ENCODE data around the gene SRP14. TPM values are rescaled to one million over a fixed set of nuclear protein-coding genes. Genes with fewer than 3 reads are reported as not detected.

The SRP14 gene
- total and polyA plus RNA-seq, 9 of the 15 experiments (the other 6 are each of a cell fraction or from before 2014, with no cell fraction given), result 161 to 1,097 (median 402) TPM

DNA sequence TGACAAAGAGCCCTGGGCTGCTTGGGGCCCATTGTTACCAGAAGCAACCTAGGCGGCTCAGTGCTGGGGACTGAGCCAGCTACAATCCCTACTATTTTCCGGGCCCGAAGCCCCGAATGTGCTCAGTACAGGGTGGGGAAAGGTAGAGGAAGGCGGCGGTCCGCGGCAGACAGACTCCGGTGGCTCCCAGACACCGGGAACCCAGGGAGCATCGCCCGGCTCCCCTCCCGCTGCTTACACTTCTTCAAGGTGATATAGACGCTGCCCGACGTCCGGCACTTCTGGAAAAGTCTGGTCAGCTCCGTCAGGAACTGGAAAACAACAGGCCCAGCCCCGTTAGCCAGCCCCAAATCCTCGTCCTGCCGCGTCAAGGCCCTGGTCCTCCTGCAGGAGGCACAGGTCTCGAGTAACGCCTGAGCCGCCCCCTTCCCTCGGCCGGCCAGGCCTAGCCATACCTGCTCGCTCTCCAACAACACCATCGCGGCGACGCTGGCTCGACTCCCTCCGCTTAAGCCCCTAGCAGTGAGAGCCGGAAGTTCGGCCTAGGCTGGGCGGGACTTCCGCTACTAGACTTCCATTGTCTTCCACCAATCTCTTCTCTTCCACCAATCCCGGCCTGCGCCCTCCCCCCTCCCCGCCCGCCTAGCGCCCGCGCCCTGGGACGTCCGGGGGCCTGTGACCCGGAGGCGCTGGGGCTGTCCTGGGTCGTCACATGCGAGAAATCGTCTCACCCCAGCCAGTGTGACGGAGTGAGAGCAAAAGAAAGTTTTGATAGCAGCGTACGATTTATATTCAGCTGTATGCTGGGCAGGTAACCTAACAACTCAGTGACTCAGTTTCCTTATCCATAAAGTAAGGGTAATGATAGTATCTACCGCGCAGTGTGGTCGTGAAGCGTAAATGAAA is at the start of gene SRP14 (continued):
- peak; percentile 75 for TF ChIP-seq PML (IDR thresholded peaks at IDR 0.05; ENCODE audit: low read length)
- TF ChIP-seq ZNF239 (CRISPR knock-in tag; IDR thresholded peaks at IDR 0.05), result no peak
- TF ChIP-seq, protein P1, sequence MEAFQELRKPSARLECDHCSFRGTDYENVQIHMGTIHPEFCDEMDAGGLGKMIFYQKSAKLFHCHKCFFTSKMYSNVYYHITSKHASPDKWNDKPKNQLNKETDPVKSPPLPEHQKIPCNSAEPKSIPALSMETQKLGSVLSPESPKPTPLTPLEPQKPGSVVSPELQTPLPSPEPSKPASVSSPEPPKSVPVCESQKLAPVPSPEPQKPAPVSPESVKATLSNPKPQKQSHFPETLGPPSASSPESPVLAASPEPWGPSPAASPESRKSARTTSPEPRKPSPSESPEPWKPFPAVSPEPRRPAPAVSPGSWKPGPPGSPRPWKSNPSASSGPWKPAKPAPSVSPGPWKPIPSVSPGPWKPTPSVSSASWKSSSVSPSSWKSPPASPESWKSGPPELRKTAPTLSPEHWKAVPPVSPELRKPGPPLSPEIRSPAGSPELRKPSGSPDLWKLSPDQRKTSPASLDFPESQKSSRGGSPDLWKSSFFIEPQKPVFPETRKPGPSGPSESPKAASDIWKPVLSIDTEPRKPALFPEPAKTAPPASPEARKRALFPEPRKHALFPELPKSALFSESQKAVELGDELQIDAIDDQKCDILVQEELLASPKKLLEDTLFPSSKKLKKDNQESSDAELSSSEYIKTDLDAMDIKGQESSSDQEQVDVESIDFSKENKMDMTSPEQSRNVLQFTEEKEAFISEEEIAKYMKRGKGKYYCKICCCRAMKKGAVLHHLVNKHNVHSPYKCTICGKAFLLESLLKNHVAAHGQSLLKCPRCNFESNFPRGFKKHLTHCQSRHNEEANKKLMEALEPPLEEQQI (IDR thresholded peaks at IDR 0.05), result no peak
- no peak for TF ChIP-seq TEAD2 (tag; IDR thresholded peaks at IDR 0.05)
- no peak for TF ChIP-seq ATF1 (CRISPR knock-in tag; IDR thresholded peaks at IDR 0.05)
- peak; percentile 70 for TF ChIP-seq ATF1 (tag; IDR thresholded peaks at IDR 0.05)
- no peak for TF ChIP-seq PRPF4 (IDR thresholded peaks at IDR 0.05; ENCODE audit: insufficient read depth, low read depth, low read length, poor library complexity, severe bottlenecking)
- no peak for TF ChIP-seq PHTF2 (CRISPR knock-in tag; IDR thresholded peaks at IDR 0.05)
- no peak for TF ChIP-seq MYBL2 (IDR thresholded peaks at IDR 0.05; ENCODE audit: low read depth)
- TF ChIP-seq MYBL2 (CRISPR knock-in tag; IDR thresholded peaks at IDR 0.05; ENCODE audit: borderline replicate concordance), result no peak
- TF ChIP-seq, protein P2, sequence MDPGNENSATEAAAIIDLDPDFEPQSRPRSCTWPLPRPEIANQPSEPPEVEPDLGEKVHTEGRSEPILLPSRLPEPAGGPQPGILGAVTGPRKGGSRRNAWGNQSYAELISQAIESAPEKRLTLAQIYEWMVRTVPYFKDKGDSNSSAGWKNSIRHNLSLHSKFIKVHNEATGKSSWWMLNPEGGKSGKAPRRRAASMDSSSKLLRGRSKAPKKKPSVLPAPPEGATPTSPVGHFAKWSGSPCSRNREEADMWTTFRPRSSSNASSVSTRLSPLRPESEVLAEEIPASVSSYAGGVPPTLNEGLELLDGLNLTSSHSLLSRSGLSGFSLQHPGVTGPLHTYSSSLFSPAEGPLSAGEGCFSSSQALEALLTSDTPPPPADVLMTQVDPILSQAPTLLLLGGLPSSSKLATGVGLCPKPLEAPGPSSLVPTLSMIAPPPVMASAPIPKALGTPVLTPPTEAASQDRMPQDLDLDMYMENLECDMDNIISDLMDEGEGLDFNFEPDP (CRISPR knock-in tag; IDR thresholded peaks at IDR 0.05), result no peak
- TF ChIP-seq BCOR (IDR thresholded peaks at IDR 0.05), result no peak; the same call in 1 of the 2 replicates
- TF ChIP-seq SETDB1 (IDR thresholded peaks at IDR 0.05; ENCODE audit: low read length), result no peak
- TF ChIP-seq POLR3G (IDR thresholded peaks at IDR 0.05; ENCODE audit: extremely low read depth, insufficient read length, insufficient replicate concordance), result no peak
- TF ChIP-seq, protein P3, sequence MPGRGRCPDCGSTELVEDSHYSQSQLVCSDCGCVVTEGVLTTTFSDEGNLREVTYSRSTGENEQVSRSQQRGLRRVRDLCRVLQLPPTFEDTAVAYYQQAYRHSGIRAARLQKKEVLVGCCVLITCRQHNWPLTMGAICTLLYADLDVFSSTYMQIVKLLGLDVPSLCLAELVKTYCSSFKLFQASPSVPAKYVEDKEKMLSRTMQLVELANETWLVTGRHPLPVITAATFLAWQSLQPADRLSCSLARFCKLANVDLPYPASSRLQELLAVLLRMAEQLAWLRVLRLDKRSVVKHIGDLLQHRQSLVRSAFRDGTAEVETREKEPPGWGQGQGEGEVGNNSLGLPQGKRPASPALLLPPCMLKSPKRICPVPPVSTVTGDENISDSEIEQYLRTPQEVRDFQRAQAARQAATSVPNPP (IDR thresholded peaks at IDR 0.05; ENCODE audit: borderline replicate concordance, insufficient read depth, insufficient read length), result no peak
- 0 out of 2 replicates have a peak, but pooled peaks have one; percentile 42 for TF ChIP-seq ZZZ3 (IDR thresholded peaks at IDR 0.05)
- no peak for TF ChIP-seq CEBPG (CRISPR knock-in tag; IDR thresholded peaks at IDR 0.05)
- TF ChIP-seq CEBPG (tag; conservative IDR thresholded peaks at IDR 0.05 in 1 of 2, IDR thresholded peaks at IDR 0.05 in 1 of 2), result no peak
- TF ChIP-seq FOXJ3 (CRISPR knock-in tag; IDR thresholded peaks at IDR 0.05), result no peak
- no peak for TF ChIP-seq ZNF764 (CRISPR knock-in tag; IDR thresholded peaks at IDR 0.05; ENCODE audit: low read depth)
- no peak for TF ChIP-seq BRD9 (IDR thresholded peaks at IDR 0.05; ENCODE audit: low read depth, partially characterized antibody)
- TF ChIP-seq SMARCA5 (IDR thresholded peaks at IDR 0.05), result no peak
- no peak for TF ChIP-seq EHMT2 (IDR thresholded peaks at IDR 0.05)
- peak; percentile 10 for TF ChIP-seq HNRNPLL (IDR thresholded peaks at IDR 0.05; ENCODE audit: low read depth, low read length, poor library complexity, severe bottlenecking)
- TF ChIP-seq PYGO2 (tag; IDR thresholded peaks at IDR 0.05), result no peak
- no peak for TF ChIP-seq NCOR1 (IDR thresholded peaks at IDR 0.05)

All from K562 (cell line).